A549 (cell line): ENCODE data around the gene ASF1B. TPM values are rescaled to one million over a fixed set of nuclear protein-coding genes. Genes with fewer than 3 reads are reported as not detected.
A peak's percentile ranks its signal among the peaks of the same experiment; 100 is the strongest.

ENCODE experiments used
- ATAC-seq, 2 experiments: fragments of 200-7000 bp in 1 of 2; fragments of >200 bp in 1 of 2; cut with Nextera tagmentation in 1 of 2; cut with Tn5 transposase in 1 of 2; 3 replicates each; pipeline versions ENCODE4 v1.8.0 to v1.9.1; 2018 to 2020; ENCODE audit warnings: mild to moderate bottlenecking in 1 of 2, moderate library complexity in 1 of 2
- CTCF ChIA-PET: fragments of 300-600 bp; sonication (Branson Sonifier 250); formaldehyde crosslinking; extraction: SDS; loops from one replicate; lab custom pipeline; 2021; ENCODE audit warnings: antibody characterized with exemption, inconsistent platforms; lab: Yijun Ruan, JAX
- POLR2A ChIA-PET: fragments of 350-600 bp; formaldehyde crosslinking; extraction: SDS; loops from one replicate; lab custom pipeline; 2021; ENCODE audit warnings: antibody characterized with exemption, inconsistent platforms; lab: Yijun Ruan, JAX
- DNase-seq, 2 experiments: peaks; one replicate each; pipeline versions ENCODE4 v3.0.0 to v3.0.0-alpha.2; 2011 to 2016; ENCODE audit warnings: low read depth in 1 of 2, low spot score in 1 of 2
- FAIRE-seq: peaks from 2 replicates; lab custom pipeline; 2011; peaks lifted over from hg19 to GRCh38; lab: Jason Lieb, UNC
- H3K27ac ChIP-seq, 2 experiments: fragments of >200 bp; sonication (Bioruptor Twin); formaldehyde crosslinking; 3 replicates each; pipeline ENCODE4 v1.5.1; 2016 to 2017
- H3K4me1 ChIP-seq: fragments of >200 bp; sonication (Bioruptor Twin); formaldehyde crosslinking; 3 replicates; pipeline ENCODE4 v1.6.1; 2016
- H3K4me2 ChIP-seq: fragments of >200 bp; sonication (Bioruptor Twin); formaldehyde crosslinking; 3 replicates; pipeline ENCODE4 v1.6.1; 2016
- H3K4me3 ChIP-seq: fragments of >200 bp; sonication (Bioruptor Twin); formaldehyde crosslinking; 3 replicates; pipeline ENCODE4 v1.5.1; 2016
- H3K9me3 ChIP-seq: fragments of >200 bp; sonication (Bioruptor Twin); formaldehyde crosslinking; 3 replicates; pipeline ENCODE4 v1.6.1; 2016
- BHLHE40 ChIP-seq: IDR thresholded peaks from 2 replicates; pipeline ENCODE4 v1.6.1; 2012; ENCODE audit warnings: low read depth, low read length, inconsistent platforms
- FOXS1 ChIP-seq: fragments of 250-450 bp; sonication (Bioruptor Pico); IDR thresholded peaks from 2 replicates; pipeline ENCODE4 v1.5.0; 2020; ENCODE audit warnings: mild to moderate bottlenecking, moderate library complexity
- GATA3 ChIP-seq: IDR thresholded peaks from 2 replicates; pipeline ENCODE4 v1.6.1; 2012; ENCODE audit warnings: borderline replicate concordance
- HOXA7 ChIP-seq: fragments of 250-450 bp; sonication (Bioruptor Pico); IDR thresholded peaks from 2 replicates; pipeline ENCODE4 v1.5.0; 2020; ENCODE audit warnings: mild to moderate bottlenecking, moderate library complexity
- HOXB5 ChIP-seq: fragments of 250-450 bp; sonication (Bioruptor Pico); IDR thresholded peaks from 2 replicates; pipeline ENCODE4 v1.5.0; 2020; ENCODE audit warnings: mild to moderate bottlenecking, moderate library complexity
- KDM1A ChIP-seq: fragments of 200-600 bp; sonication (generic); IDR thresholded peaks from 2 replicates; pipeline ENCODE4 v1.6.1; 2016; ENCODE audit warnings: low read depth, mild to moderate bottlenecking
- KDM5A ChIP-seq: fragments of 200-600 bp; sonication (generic); IDR thresholded peaks from 2 replicates; pipeline ENCODE4 v1.6.1; 2016; ENCODE audit warnings: antibody characterized with exemption, mild to moderate bottlenecking
- MAFK ChIP-seq: fragments of 450-650 bp; IDR thresholded peaks from 2 replicates; pipeline ENCODE4 v1.6.1; 2014; ENCODE audit not compliant: partially characterized antibody
- NR3C1 ChIP-seq: fragments of >200 bp; sonication (Bioruptor Twin); formaldehyde crosslinking; IDR thresholded peaks from 3 replicates; pipeline ENCODE4 v1.6.1; 2017
- RAD21 ChIP-seq, 2 experiments: fragments of >200 bp in 1 of 2; sonication (Bioruptor Twin) in 1 of 2; formaldehyde crosslinking in 1 of 2; IDR thresholded peaks in 1 of 2; conservative IDR thresholded peaks in 1 of 2; 2 replicates in 1 of 2; 3 replicates in 1 of 2; pipeline ENCODE4 v1.6.1; 2012 to 2018; ENCODE audit warnings: inconsistent platforms in 1 of 2
- RARB ChIP-seq: fragments of 250-450 bp; sonication (Bioruptor Pico); IDR thresholded peaks from 2 replicates; pipeline ENCODE4 v1.8.0; 2021; ENCODE audit warnings: mild to moderate bottlenecking, moderate library complexity
- RCOR1 ChIP-seq: fragments of 150-350 bp; IDR thresholded peaks from 2 replicates; pipeline ENCODE4 v1.6.1; 2014; ENCODE audit warnings: antibody characterized with exemption, low read length, low read depth
- RFX5 ChIP-seq: fragments of 450-650 bp; IDR thresholded peaks from 2 replicates; pipeline ENCODE4 v1.7.1; 2014; ENCODE audit warnings: antibody characterized with exemption, mild to moderate bottlenecking, moderate library complexity
- TP53 ChIP-seq: fragments of 250-450 bp; sonication (Bioruptor Pico); IDR thresholded peaks from 2 replicates; pipeline ENCODE4 v1.5.0; 2021; ENCODE audit warnings: mild to moderate bottlenecking, moderate library complexity
- ZC3H11A ChIP-seq: fragments of 450-650 bp; IDR thresholded peaks from 2 replicates; pipeline ENCODE4 v1.6.1; 2014; ENCODE audit warnings: antibody characterized with exemption, mild to moderate bottlenecking
- ZFP36 ChIP-seq: fragments of 450-650 bp; IDR thresholded peaks from 2 replicates; pipeline ENCODE4 v1.6.1; 2014; ENCODE audit warnings: borderline replicate concordance; ENCODE audit not compliant: partially characterized antibody
- ZSCAN20 ChIP-seq: fragments of 250-450 bp; sonication (Bioruptor Pico); IDR thresholded peaks from 2 replicates; pipeline ENCODE4 v1.8.0; 2022; ENCODE audit warnings: mild to moderate bottlenecking, moderate library complexity
- WGBS: methylation state at CpG from one replicate; pipeline ENCODE4 v1.1.6; 2017; ENCODE audit errors: missing lambda C conversion rate; 5-methylcytosine and 5-hydroxymethylcytosine counted together
- polyA plus RNA-seq, 4 experiments: library from polyadenylated mRNA; depleted of rRNA in 3 of 4; stranded (reverse); fragments of >200 nt; fragmentation: RNase III in 1 of 4; extraction: RNeasy Plus Mini Kit Qiagen cat#74134 plus additional on column Dnase treatment in 1 of 4; gene quantifications; 2 replicates in 3 of 4; 3 replicates in 1 of 4; pipeline ENCODE4 v1.2.3, GENCODE V29; 2011 to 2017
- TF ChIP-seq, protein P1 (sequence below): fragments of >200 bp; sonication (Bioruptor Twin); formaldehyde crosslinking; IDR thresholded peaks from 2 replicates; pipeline ENCODE4 v1.6.1; 2016
- TF ChIP-seq, protein P2 (sequence below): IDR thresholded peaks from 2 replicates; pipeline ENCODE4 v1.6.1; 2012
- TF ChIP-seq, protein P3 (sequence below): fragments of 150-350 bp; IDR thresholded peaks from 2 replicates; pipeline ENCODE4 v1.6.1; 2014; ENCODE audit warnings: low read depth, mild to moderate bottlenecking, low read length
- TF ChIP-seq, protein P4 (sequence below): fragments of 250-450 bp; sonication (Bioruptor Pico); IDR thresholded peaks from 2 replicates; pipeline ENCODE4 v1.5.0; 2021; ENCODE audit warnings: mild to moderate bottlenecking, moderate library complexity, borderline replicate concordance
- TF ChIP-seq, protein P5 (sequence below): fragments of 450-650 bp; IDR thresholded peaks from 2 replicates; pipeline ENCODE4 v1.6.1; 2014; ENCODE audit warnings: antibody characterized with exemption

Gene ASF1B
- polyA plus RNA-seq, 2 of the 4 experiments (the other 2 are of a cell fraction) = 12.1 to 46.2 TPM

DNA sequence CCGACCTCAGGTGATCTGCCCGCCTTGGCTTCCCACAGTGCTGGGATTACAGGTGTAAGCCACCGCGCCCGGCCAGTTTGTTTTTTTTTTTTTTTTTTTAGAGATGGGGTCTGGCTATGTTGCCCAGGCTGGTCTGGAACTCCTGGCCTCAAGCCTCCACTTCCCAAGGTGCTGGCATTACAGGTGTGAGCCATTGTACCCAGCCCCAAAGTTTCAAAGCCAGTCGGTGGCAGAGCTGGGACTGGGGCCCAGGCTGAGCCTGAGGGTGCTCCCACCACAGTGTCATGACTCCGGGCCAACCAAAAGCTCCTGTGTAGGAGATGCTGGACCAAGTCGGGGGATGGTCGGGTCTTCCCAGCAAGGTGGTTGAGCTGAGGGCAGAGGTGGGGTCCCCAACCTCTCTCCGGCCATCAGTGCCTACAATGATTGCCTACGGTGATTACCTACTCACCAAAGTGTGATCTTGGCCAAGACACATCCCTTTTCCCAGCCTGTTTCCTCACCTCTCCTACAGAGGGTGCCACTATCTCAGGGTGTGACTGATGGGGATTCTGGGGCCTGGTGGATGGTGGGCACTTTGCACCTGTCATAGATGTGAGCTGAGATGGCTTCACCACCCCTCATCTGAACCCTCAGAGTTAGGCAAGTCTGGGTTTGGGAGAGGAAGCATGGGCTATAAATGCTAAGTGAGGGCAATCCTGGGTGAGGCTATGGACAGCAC lies 40.0 kb downstream of the ASF1B start:
- DNase-seq = no peak
- 0 out of 5 replicates have a peak, but pooled peaks of 1 of the 2 experiments have one; percentile 23 for TF ChIP-seq RAD21 (conservative IDR thresholded peaks at IDR 0.05 in 1 of 2, IDR thresholded peaks at IDR 0.05 in 1 of 2)
- no peak for TF ChIP-seq FOXS1 (CRISPR knock-in tag)
- no peak for TF ChIP-seq BHLHE40
- TF ChIP-seq ZSCAN20 (CRISPR knock-in tag) = no peak

DNA sequence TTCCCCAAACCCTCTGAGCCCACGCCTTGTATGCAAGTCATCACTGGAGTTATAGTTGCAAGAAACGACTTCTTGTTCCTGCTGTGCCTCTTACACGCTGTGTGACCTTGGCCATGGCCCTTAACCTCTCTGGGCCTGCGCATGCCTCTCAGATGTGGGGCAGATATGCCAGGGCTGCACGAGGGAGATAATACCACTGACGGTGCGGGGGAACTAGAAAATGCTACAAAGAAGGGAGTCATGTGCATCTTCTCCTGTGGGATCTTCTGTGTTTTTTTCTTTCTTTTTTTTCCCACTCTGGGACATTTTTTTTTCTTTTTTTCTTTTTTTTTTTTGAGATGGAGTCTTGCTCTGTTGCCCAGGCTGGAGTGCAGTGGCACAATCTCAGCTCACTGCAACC lies 41.5 kb downstream of the ASF1B start:
- peak; percentile 38 for TF ChIP-seq ZFP36
- no peak for TF ChIP-seq RFX5
- ChIA-PET CTCF (interaction anchor here (2.0 to 3.9 kb wide), 3 partner anchors 19 to 42 kb away, joined by 8 to 25 read pairs (median 8); partner anchors contain the start of gene ASF1B), POLR2A (no interaction called here)
- 0 out of 3 replicates have a peak, but pooled peaks cover 4% of the 10 kb centered on the region for H3K4me1 ChIP-seq
- 94% methylated on average over 7 of the region's 7 CpGs for WGBS
- H3K4me3 ChIP-seq = no peak overlapping the region
- peaks cover 11% of the 10 kb centered on the region for H3K9me3 ChIP-seq
- DNase-seq (no peak), FAIRE-seq (no peak), ATAC-seq (no peak)
- H3K27ac ChIP-seq = no peak overlapping the region
- no peak overlapping the region for H3K4me2 ChIP-seq

More for the DNA sequence above, 40.0 kb downstream of the ASF1B start:
- CTCF ChIA-PET = interaction anchor here (0.6 to 3.9 kb wide), 9 partner anchors 9 to 898 kb away, joined by 3 to 25 read pairs (median 3); no protein-coding TSS in a partner anchor
- 0 out of 3 replicates have a peak, but pooled peaks cover 4% of the 10 kb centered on the region for H3K4me1 ChIP-seq
- POLR2A ChIA-PET = no interaction called here
- WGBS = 92% methylated on average over 10 of the region's 11 CpGs
- peaks cover 11% of the 10 kb centered on the region for H3K9me3 ChIP-seq
- H3K4me3 ChIP-seq = no peak overlapping the region
- peak; percentile 51 to 70; a peak in 3 of 6 replicates for ATAC-seq
- FAIRE-seq = no peak
- no peak overlapping the region for H3K27ac ChIP-seq
- no peak overlapping the region for H3K4me2 ChIP-seq

DNA sequence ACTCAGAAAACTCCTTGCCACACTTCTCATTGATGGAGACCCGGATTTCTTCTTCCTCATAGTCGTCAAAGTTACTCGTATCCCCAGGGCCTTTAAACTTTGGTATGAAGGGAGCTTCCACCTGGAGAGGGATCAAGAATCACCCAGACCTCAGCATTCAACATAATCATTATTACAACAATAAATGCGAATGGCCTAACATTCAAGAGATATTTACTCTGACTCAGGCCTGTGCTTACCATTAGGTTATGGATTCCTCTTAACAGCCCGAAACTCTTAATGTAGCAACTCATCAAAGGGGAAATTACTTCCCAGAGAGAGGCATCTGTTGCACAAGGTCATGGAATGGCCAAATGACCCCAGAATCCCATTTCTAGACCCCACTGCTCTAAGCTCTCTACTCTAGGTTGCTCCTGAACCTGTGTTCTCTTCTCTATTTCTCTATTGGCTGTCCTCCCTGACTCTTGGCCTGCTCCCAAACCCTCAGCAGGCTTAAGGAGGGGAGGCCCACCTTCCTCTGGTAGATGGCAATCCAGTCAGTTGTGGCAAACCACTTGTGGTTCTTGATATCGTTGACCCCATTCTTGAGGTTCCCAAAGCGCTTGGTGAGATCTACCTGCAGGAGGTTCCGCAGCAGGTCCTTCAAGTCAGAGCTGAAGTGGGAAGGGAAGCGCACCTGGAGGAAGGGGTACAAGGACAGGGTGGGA lies 43.1 kb downstream of the ASF1B start:
- ChIA-PET CTCF (interaction anchor here (2.0 to 3.9 kb wide), 3 partner anchors 18 to 44 kb away, joined by 8 to 25 read pairs (median 8); partner anchors contain the start of gene ASF1B), POLR2A (no interaction called here)
- H3K4me1 ChIP-seq = 0 out of 3 replicates have a peak, but pooled peaks cover 4% of the 10 kb centered on the region
- FAIRE-seq = no peak
- no peak overlapping the region for H3K4me2 ChIP-seq
- peak; percentile 58; the same call in 1 of the 2 replicates for TF ChIP-seq KDM1A
- TF ChIP-seq, protein P1, sequence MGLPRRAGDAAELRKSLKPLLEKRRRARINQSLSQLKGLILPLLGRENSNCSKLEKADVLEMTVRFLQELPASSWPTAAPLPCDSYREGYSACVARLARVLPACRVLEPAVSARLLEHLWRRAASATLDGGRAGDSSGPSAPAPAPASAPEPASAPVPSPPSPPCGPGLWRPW = no peak
- H3K9me3 ChIP-seq = peaks cover 11% of the 10 kb centered on the region
- H3K27ac ChIP-seq = no peak overlapping the region
- ATAC-seq = no peak
- WGBS = 96% methylated on average over 9 of the region's 9 CpGs
- no peak overlapping the region for H3K4me3 ChIP-seq
- DNase-seq = no peak

DNA sequence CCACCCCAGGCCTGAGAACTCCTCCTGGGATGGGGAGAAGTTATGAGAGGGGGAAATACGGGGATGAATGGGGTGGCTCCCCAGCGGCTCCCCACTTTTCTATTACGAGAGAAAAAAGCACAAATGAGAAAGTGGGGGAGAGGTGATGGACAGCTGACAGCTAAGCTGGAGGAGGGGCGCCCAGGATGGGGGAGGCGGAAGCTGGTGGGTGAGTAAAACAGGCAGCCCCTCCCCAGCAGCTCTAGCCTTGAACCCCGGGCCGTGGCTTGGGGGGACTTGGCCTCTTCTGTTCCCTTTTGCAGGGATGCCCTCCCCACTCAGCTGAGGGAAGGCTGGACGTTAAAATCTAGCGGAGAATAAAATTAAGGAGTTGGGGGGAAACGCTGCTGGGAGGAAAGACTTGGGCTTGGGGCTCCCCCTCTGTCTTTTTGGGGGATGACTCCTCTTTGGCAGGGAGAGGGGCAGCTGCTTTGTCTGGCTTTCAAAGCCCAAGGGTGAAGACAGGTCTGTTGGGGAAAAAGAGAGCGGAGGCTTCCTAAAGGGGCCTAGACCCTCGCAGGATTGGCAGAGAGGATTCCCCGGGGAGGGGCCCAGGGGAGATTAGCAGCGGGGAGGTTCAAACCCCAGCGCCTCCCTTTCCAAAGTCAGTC lies 44.5 kb downstream of the ASF1B start:
- ATAC-seq (no peak; a peak in 1 of 6 replicates), FAIRE-seq (no peak), DNase-seq (no peak)
- 41% methylated on average over 15 of the region's 15 CpGs for WGBS
- H3K27ac ChIP-seq = peak overlapping the region; percentile 99
- peak overlapping the region; percentile 87 for H3K4me3 ChIP-seq
- 0 out of 3 replicates have a peak, but pooled peaks cover 4% of the 10 kb centered on the region for H3K4me1 ChIP-seq
- ChIA-PET CTCF (interaction anchor here (1.0 to 1.1 kb wide), 2 partner anchors 8 to 10 kb away, joined by 4 to 5 read pairs; no protein-coding TSS in a partner anchor), POLR2A (no interaction called here)
- H3K4me2 ChIP-seq = peak overlapping the region; percentile 69
- peaks cover 11% of the 10 kb centered on the region for H3K9me3 ChIP-seq
- TF ChIP-seq, protein P2, sequence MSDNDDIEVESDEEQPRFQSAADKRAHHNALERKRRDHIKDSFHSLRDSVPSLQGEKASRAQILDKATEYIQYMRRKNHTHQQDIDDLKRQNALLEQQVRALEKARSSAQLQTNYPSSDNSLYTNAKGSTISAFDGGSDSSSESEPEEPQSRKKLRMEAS = no peak
- TF ChIP-seq, protein P3, sequence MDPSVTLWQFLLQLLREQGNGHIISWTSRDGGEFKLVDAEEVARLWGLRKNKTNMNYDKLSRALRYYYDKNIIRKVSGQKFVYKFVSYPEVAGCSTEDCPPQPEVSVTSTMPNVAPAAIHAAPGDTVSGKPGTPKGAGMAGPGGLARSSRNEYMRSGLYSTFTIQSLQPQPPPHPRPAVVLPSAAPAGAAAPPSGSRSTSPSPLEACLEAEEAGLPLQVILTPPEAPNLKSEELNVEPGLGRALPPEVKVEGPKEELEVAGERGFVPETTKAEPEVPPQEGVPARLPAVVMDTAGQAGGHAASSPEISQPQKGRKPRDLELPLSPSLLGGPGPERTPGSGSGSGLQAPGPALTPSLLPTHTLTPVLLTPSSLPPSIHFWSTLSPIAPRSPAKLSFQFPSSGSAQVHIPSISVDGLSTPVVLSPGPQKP = no peak
- no peak for TF ChIP-seq RAD21 (conservative IDR thresholded peaks at IDR 0.05 in 1 of 2, IDR thresholded peaks at IDR 0.05 in 1 of 2)
- no peak for TF ChIP-seq ZFP36
- no peak for TF ChIP-seq HOXA7 (CRISPR knock-in tag)
- no peak for TF ChIP-seq ZC3H11A
- no peak for TF ChIP-seq MAFK
- TF ChIP-seq, protein P4, sequence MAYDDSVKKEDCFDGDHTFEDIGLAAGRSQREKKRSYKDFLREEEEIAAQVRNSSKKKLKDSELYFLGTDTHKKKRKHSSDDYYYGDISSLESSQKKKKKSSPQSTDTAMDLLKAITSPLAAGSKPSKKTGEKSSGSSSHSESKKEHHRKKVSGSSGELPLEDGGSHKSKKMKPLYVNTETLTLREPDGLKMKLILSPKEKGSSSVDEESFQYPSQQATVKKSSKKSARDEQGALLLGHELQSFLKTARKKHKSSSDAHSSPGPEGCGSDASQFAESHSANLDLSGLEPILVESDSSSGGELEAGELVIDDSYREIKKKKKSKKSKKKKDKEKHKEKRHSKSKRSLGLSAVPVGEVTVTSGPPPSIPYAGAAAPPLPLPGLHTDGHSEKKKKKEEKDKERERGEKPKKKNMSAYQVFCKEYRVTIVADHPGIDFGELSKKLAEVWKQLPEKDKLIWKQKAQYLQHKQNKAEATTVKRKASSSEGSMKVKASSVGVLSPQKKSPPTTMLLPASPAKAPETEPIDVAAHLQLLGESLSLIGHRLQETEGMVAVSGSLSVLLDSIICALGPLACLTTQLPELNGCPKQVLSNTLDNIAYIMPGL (CRISPR knock-in tag) = no peak
- TF ChIP-seq, protein P5, sequence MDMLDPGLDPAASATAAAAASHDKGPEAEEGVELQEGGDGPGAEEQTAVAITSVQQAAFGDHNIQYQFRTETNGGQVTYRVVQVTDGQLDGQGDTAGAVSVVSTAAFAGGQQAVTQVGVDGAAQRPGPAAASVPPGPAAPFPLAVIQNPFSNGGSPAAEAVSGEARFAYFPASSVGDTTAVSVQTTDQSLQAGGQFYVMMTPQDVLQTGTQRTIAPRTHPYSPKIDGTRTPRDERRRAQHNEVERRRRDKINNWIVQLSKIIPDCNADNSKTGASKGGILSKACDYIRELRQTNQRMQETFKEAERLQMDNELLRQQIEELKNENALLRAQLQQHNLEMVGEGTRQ = no peak
- no peak for TF ChIP-seq BHLHE40
- TF ChIP-seq RCOR1 = no peak
- TF ChIP-seq RARB (CRISPR knock-in tag) = no peak
- no peak for TF ChIP-seq KDM5A
- no peak for TF ChIP-seq TP53 (CRISPR knock-in tag)
- no peak for TF ChIP-seq HOXB5 (CRISPR knock-in tag)
- no peak for TF ChIP-seq GATA3
- no peak for TF ChIP-seq NR3C1
